H9 (cell line): Measurements from ENCODE around the gene ZNF627. TPM values are rescaled to one million over a fixed set of nuclear protein-coding genes. Genes with fewer than 3 reads are reported as not detected.

Experiments used
- DNase-seq: peaks from one replicate; pipeline ENCODE4 v3.0.0-alpha.2; 2017
- H2AFZ ChIP-seq: one replicate; pipeline ENCODE4 v1.6.1; 2013; ENCODE audit warnings: mild to moderate bottlenecking, low read length, control low read depth, moderate library complexity
- H2AK5ac ChIP-seq: 2 replicates; pipeline ENCODE4 v1.6.1; 2013; ENCODE audit warnings: low read length, control low read depth, mixed read lengths; ENCODE audit not compliant: insufficient read length
- H2BK120ac ChIP-seq: one replicate; pipeline ENCODE4 v1.6.1; 2013; ENCODE audit warnings: low read depth, mild to moderate bottlenecking, low read length, control low read depth, inconsistent platforms; ENCODE audit not compliant: poor library complexity, severe bottlenecking
- H2BK12ac ChIP-seq: 2 replicates; pipeline ENCODE4 v1.6.1; 2013; ENCODE audit warnings: low read length, control low read depth, mixed read lengths, low read depth; ENCODE audit not compliant: insufficient read length
- H2BK15ac ChIP-seq: 2 replicates; pipeline ENCODE4 v1.6.1; 2013; ENCODE audit warnings: low read depth, low read length, control low read depth
- H2BK20ac ChIP-seq: one replicate; pipeline ENCODE4 v1.6.1; 2013; ENCODE audit warnings: low read depth, mild to moderate bottlenecking, low read length, control low read depth, inconsistent platforms; ENCODE audit not compliant: poor library complexity, severe bottlenecking
- H2BK5ac ChIP-seq: 2 replicates; pipeline ENCODE4 v1.6.1; 2013; ENCODE audit warnings: low read length, control low read depth, mixed read lengths; ENCODE audit not compliant: insufficient read length
- H3K14ac ChIP-seq: 2 replicates; pipeline ENCODE4 v1.6.1; 2013; ENCODE audit warnings: low read length, control low read depth; ENCODE audit not compliant: insufficient read depth
- H3K18ac ChIP-seq: 2 replicates; pipeline ENCODE4 v1.6.1; 2013; ENCODE audit warnings: low read depth, mild to moderate bottlenecking, mixed read lengths, low read length, control low read depth; ENCODE audit not compliant: insufficient read length
- H3K23ac ChIP-seq: 2 replicates; pipeline ENCODE4 v1.6.1; 2013; ENCODE audit warnings: low read length, control low read depth, mixed read lengths, low read depth; ENCODE audit not compliant: insufficient read length
- H3K23me2 ChIP-seq: 2 replicates; pipeline ENCODE4 v1.6.1; 2013; ENCODE audit warnings: low read depth, mild to moderate bottlenecking, mixed read lengths, low read length, control low read depth; ENCODE audit not compliant: insufficient read length, poor library complexity, severe bottlenecking
- H3K27ac ChIP-seq: 2 replicates; pipeline ENCODE4 v1.5.1; 2013; ENCODE audit warnings: low read length, control low read depth, mixed read lengths, low read depth; ENCODE audit not compliant: insufficient read length
- H3K27me3 ChIP-seq: 2 replicates; pipeline ENCODE4 v1.6.1; 2013; ENCODE audit warnings: low read length, control low read depth, inconsistent platforms; ENCODE audit not compliant: insufficient read depth
- H3K4ac ChIP-seq: 2 replicates; pipeline ENCODE4 v1.6.1; 2013; ENCODE audit warnings: low read depth, mild to moderate bottlenecking, control low read depth, inconsistent platforms, low read length, moderate library complexity
- H3K4me1 ChIP-seq: 2 replicates; pipeline ENCODE4 v1.6.1; 2013; ENCODE audit warnings: low read length, control low read depth, inconsistent platforms; ENCODE audit not compliant: insufficient read depth
- H3K4me2 ChIP-seq: 2 replicates; pipeline ENCODE4 v1.6.1; 2013; ENCODE audit warnings: low read length, control low read depth, mixed read lengths; ENCODE audit not compliant: insufficient read length, insufficient read depth
- H3K56ac ChIP-seq: 2 replicates; pipeline ENCODE4 v1.6.1; 2013; ENCODE audit warnings: low read depth, mild to moderate bottlenecking, mixed read lengths, low read length, control low read depth; ENCODE audit not compliant: insufficient read length
- H3K79me1 ChIP-seq: 2 replicates; pipeline ENCODE4 v1.6.1; 2013; ENCODE audit warnings: low read depth, mild to moderate bottlenecking, moderate library complexity, low read length, control low read depth, inconsistent platforms; ENCODE audit not compliant: insufficient read depth, poor library complexity, severe bottlenecking
- H3K79me2 ChIP-seq: 2 replicates; pipeline ENCODE4 v1.6.1; 2013; ENCODE audit warnings: low read length, control low read depth, inconsistent platforms; ENCODE audit not compliant: insufficient read depth
- H3K9ac ChIP-seq: 2 replicates; pipeline ENCODE4 v1.6.1; 2013; ENCODE audit warnings: low read length, control low read depth, mixed read lengths; ENCODE audit not compliant: insufficient read length; ENCODE audit errors: extremely low read depth
- H3K9me3 ChIP-seq: one replicate; pipeline ENCODE4 v1.6.1; 2013; ENCODE audit warnings: low read depth, low read length, inconsistent platforms; ENCODE audit not compliant: control insufficient read depth
- H3T11ph ChIP-seq: one replicate; pipeline ENCODE4 v1.6.1; 2013; ENCODE audit warnings: mild to moderate bottlenecking, low read length, control low read depth, inconsistent platforms
- H4K20me1 ChIP-seq: one replicate; pipeline ENCODE4 v1.6.1; 2013; ENCODE audit not compliant: control insufficient read depth, insufficient read length, insufficient read depth
- H4K5ac ChIP-seq: 2 replicates; pipeline ENCODE4 v1.6.1; 2013; ENCODE audit warnings: low read depth, mild to moderate bottlenecking, mixed read lengths, low read length, control low read depth; ENCODE audit not compliant: insufficient read length
- H4K8ac ChIP-seq: replicated peaks from 2 replicates; pipeline ENCODE4 v1.6.1; 2013; ENCODE audit warnings: low read length, control low read depth, mixed read lengths, low read depth; ENCODE audit not compliant: insufficient read length
- H4K91ac ChIP-seq: 2 replicates; pipeline ENCODE4 v1.6.1; 2013; ENCODE audit warnings: low read depth, mild to moderate bottlenecking, moderate library complexity, mixed read lengths, low read length, control low read depth; ENCODE audit not compliant: insufficient read length
- H3K27ac Mint-ChIP-seq, 3 experiments: 2 replicates in 2 of 3; 3 replicates in 1 of 3; pipeline ENCODE4 v1.8.0; 2020 to 2021; ENCODE audit warnings: mixed read lengths in 3 of 3, mild to moderate bottlenecking in 1 of 3, moderate library complexity in 1 of 3
- H3K27me3 Mint-ChIP-seq: 2 replicates; pipeline ENCODE4 v1.8.0; 2021; ENCODE audit warnings: low read depth, mild to moderate bottlenecking, moderate library complexity, mixed read lengths
- H3K36me3 Mint-ChIP-seq, 3 experiments: 2 replicates in 2 of 3; 3 replicates in 1 of 3; pipeline ENCODE4 v1.8.0; 2020 to 2021; ENCODE audit warnings: low read depth in 3 of 3, mixed read lengths in 3 of 3; ENCODE audit not compliant: insufficient read depth in 1 of 3
- H3K4me1 Mint-ChIP-seq, 2 experiments: 2 replicates each; pipeline ENCODE4 v1.8.0; 2020; ENCODE audit warnings: mixed read lengths in 2 of 2
- H3K4me3 Mint-ChIP-seq, 2 experiments: 2 replicates in 1 of 2; 3 replicates in 1 of 2; pipeline ENCODE4 v1.8.0; 2020 to 2021; ENCODE audit warnings: mild to moderate bottlenecking in 2 of 2, mixed read lengths in 2 of 2, moderate library complexity in 1 of 2
- H3K9me3 Mint-ChIP-seq, 2 experiments: 2 replicates in 1 of 2; 3 replicates in 1 of 2; pipeline ENCODE4 v1.8.0; 2020; ENCODE audit warnings: mild to moderate bottlenecking in 2 of 2, mixed read lengths in 2 of 2, moderate library complexity in 1 of 2
- CTCF ChIP-seq: fragments of 200-600 bp; sonication (generic); conservative IDR thresholded peaks from 3 replicates; pipeline ENCODE4 v1.8.0; 2021; ENCODE audit warnings: antibody characterized with exemption, mild to moderate bottlenecking
- WGBS: extraction: QIAGEN DNeasy Blood & Tissue Kit; methylation state at CpG from one replicate; pipeline ENCODE4 v1.1.7; 2013; ENCODE audit warnings: missing lambda C conversion rate, low lambda C conversion rate, mixed read lengths; ENCODE audit not compliant: insufficient read length; ENCODE audit errors: extremely low coverage; 5-methylcytosine and 5-hydroxymethylcytosine counted together
- total RNA-seq: library from RNA; stranded (reverse); gene quantifications from 2 replicates; pipeline ENCODE4 v1.2.1, GENCODE V29; 2021

The ZNF627 gene
- total RNA-seq, 1 experiment from 2014 or later: 12.8 TPM

- Histone ChIP-seq H2AFZ (no peak overlapping the region), H3K79me2 (no peaks in the 10 kb centered on the region), H3K4me2 (no peak overlapping the region), H4K20me1 (no peaks in the 10 kb centered on the region), H3K4me1 (no peaks in the 10 kb centered on the region), H4K91ac (no peak overlapping the region), H3T11ph (no peak overlapping the region), H3K14ac (no peak overlapping the region), H3K9me3 (no peaks in the 10 kb centered on the region), H2AK5ac (no peak overlapping the region), H3K79me1 (no peaks in the 10 kb centered on the region), H3K23ac (no peak overlapping the region), H2BK12ac (no peak overlapping the region), H2BK15ac (no peak overlapping the region), H3K23me2 (no peaks in the 10 kb centered on the region), H3K27ac (no peak overlapping the region), H3K56ac (no peak overlapping the region), H4K8ac (no peak overlapping the region), H4K5ac (no peak overlapping the region), H3K9ac (no peak overlapping the region), H3K27me3 (no peaks in the 10 kb centered on the region), H3K4ac (no peak overlapping the region), H3K18ac (no peak overlapping the region), H2BK120ac (no peak overlapping the region), H2BK5ac (no peak overlapping the region), H2BK20ac (no peak overlapping the region)
- Mint-ChIP-seq H3K27ac (no peak overlapping the region), H3K27me3 (no peaks in the 10 kb centered on the region), H3K9me3 (no peaks in the 10 kb centered on the region), H3K36me3 (peaks cover 9 to 28% (median 16%) of the 10 kb centered on the region in 3 experiments; a peak in 6 of 7 replicates), H3K4me1 (peaks cover 2 to 3% of the 10 kb centered on the region in 2 experiments; a peak in 3 of 4 replicates), H3K4me3 (no peak overlapping the region)
- TF ChIP-seq CTCF: no peak
- DNase-seq: no peak
- WGBS: no CpG with 5 or more reads among the region's 24 CpGs
Measured at GRCh38 chr19:11549386-11549953, 47.8 kb upstream of the ZNF627 start.
